Measurements from ENCODE around the gene DGUOK.
A peak's percentile ranks its signal among the peaks of the same experiment; 100 is the strongest.
"Not testable (repeated sequence)": the region's sequence is repeated elsewhere in the genome, so short reads cannot be mapped to it uniquely, and the experiment has no call there.

Gene DGUOK

DNA sequence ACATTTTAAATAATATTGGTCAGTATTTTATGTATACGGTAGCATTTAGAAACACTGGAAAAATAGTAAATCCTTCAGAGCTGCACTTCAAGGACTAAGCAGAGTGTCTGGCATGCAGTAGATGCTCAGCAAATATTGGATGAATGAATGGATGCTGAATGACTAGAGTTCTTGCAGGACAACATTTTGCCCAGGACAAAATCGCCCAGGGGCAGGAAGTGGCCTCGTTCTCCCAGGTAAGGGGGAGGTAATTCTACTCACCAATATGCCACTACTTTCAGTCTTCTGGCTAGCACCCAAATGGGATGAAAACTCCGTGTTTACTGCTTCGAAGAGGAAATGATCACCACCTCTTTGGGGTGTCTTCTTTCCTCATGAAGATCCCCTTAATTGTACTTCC lies 4.0 kb upstream of the DGUOK start:
- peak; percentile 17 for DNase-seq

DNA sequence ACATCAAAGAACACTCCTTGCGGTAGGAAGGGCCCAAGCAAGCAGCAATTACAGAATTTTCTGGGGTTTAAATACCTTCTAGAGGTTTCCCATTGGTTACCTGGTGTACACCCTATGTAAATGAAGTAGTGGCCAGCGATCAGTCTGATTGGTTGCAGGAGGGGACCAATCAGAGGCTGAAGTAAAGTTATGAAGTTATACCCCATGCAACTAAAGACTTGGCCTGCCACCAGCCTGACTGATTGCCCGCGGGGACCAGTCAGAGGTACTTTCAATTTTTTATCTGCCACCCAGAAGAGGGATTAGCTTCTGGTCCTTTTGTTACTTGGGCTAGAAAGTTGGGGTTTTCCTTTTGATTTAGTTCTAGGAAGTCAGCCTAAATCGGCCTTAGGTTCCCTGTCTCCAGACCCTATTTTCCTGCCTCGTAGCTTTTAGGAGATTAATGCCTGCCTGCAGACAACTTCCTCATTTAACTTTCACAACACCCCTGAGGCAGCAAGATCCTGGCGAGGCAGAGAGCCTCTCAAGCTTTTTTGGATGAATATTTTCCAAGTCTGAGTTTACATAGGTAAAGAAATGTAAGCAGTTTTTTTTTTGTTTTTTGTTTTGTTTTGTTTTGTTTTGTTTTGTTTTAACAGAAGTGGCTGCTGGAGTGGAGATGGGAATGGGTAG lies 1.5 kb upstream of the DGUOK start:
- peak; percentile 14 for DNase-seq

DNA sequence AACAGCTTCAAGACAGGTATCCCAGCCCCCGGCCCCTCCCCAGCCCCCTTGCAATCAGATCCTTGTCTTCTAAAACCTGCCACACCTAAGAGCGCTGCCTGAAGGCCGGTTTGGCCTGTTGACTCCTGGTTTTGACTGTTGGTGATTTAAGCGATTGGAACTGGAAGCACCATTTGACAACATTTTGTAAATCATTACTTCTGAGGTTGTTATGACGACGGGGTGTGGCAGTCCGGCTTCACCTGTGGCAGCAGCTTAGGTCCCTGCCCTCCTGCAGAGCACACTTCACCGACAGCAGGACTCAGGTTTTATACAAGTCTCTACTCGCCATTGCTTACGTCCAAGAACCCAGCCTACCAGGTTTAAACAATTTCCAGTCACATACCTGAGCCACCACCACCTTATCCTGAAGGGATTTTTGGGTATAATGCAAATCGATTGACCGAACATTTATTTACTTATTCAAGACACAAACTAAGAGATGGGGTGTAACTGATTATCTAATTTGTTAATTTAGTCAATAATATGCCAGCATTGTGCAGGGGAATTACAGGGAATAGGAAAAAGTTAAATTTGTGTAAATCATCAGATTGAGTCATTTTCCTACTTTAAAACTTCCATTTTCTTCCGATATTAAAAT lies 707 bp upstream of the DGUOK start:
- no peak for DNase-seq

DNA sequence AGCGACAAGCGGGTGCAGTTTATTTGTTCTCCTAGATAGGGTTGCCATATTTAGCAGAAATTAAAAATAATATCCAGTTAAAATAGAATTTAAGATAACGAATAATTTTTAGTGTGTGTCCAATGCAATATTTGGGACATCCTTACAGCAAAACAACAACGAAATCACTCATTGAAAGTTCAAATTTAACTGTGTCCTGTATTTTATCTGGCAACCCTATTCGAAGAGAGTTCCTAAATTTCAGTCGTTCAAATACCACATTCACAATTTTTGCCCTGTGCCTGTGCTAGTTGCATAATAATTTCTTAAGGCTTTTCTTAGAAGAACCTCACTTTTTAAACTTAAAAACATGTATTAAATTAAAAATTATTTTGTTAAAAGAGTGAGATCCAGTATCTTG lies 664 bp downstream of the DGUOK start:
- no peak for DNase-seq

DNA sequence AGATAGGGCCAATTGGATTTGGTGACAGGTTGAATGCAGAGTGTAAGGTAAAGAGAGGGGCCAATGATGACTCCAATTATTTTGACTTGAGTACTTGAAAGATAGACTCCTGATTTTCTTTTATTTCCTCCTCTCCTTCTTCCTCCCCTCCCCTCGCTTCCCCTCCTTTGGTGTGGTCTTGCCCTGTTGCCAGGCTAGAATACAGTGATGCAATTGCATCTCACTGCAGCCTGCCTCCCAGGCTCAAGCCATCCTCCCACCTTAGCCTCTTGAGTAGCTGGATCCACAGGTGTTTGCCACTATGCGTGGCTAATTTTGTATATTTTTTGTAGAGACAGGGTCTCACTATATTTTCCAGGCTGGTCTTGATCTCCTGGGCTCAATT lies 2.3 kb downstream of the DGUOK start:
- DNase-seq, result no peak

DNA sequence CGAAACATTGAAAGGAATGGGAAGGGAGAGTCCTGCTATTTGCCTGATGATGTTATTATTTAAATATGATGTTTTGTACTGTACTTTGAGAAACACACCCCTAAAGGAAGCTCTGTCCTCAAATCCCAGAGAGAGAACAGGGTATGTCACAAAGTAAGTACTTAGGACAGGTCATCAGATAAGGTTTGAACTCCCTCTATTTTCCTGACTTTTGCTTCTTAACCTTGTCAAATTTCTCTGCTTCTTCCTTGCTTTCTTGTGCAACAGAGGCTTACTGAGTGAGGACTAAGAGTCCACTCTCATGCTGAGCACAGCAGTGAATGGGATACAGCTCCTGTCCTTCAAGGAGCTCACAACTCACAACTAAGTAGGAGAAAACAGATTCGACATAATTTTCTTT lies 3.7 kb downstream of the DGUOK start:
- no peak for DNase-seq

DNA sequence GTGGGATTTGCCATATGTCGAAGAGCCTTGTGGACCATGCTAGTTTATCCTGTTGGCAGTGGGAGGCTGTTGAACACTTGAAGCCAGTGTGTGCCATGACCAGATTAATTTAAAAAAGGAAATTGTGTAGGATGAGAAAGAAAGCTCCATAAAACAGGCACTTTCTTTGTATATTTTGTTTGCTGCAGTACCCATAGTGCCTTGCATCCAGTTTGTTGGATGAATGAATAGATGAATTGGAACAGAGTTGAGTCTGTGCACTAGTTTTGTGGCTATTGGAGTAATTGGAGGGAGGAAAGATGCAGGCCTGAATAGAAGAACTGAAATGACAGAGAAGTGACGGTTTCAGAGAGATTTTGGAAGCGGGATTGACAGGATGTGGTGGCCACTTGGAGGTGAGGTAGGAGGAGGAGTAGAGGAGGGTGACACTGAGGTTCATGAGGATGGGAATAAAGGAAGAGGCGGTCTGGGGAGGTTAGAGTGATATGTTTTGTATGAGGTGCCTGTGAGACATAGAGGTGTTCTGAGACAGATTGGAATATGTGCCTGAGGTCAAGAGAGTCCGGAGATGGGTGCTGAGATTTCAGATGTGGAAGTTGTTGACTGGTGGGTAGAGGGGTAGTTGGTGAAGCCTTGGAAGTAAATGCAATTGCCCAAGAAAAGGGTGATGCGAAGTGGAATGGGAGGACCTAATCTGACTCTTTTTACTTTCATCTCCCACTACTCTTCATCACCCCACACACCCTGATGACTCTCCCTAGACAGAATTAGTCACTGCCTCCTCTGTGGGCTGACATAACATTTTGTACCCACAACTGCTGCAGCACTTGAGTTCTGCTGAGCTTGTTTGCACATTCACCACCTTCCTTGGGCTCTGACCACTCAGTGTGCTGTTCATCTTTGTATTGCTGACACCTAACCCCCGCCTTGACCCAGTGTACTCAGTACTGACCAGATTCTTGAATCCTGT lies 5.1 kb downstream of the DGUOK start:
- no peak for DNase-seq

DNA sequence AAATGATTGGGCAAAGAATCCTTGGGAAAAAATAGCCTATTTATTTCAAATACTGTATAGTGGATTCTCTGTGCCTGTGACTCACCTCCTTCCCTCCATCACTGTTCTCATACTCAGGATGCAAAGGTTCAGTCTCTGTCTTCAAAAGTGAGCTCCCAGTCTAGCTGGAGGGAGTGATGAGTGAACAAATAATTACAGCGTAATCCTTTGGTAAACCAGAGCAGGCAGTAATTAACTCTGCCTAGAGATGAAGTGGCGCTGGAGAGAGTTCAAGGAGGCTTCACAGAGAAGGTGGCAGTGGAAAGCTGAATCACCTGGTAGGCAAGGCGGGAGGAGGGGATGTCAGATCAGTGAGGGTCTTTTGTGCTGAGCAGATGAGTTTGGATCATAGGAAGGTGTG lies 6.5 kb downstream of the DGUOK start:
- DNase-seq, result no peak

DNA sequence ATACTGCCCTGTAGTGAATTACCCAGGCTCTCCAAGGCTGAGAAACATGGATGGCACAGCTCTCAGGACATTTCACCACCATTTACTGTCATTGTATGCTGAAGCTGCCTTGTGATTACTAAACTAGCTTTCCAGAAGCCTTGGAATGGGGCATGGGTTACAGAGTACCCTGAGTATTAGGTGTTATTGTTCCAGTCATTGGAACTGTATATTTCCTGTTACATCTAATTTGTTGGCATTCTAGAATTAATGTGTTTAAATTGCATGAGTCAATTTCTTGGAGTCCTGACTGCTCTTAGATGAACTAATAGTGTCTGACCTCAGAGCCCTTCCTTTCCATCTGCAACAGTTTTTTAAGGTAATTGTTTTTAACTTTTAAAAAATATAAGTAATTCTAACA lies 9.0 kb downstream of the DGUOK start:
- DNase-seq, result no peak

DNA sequence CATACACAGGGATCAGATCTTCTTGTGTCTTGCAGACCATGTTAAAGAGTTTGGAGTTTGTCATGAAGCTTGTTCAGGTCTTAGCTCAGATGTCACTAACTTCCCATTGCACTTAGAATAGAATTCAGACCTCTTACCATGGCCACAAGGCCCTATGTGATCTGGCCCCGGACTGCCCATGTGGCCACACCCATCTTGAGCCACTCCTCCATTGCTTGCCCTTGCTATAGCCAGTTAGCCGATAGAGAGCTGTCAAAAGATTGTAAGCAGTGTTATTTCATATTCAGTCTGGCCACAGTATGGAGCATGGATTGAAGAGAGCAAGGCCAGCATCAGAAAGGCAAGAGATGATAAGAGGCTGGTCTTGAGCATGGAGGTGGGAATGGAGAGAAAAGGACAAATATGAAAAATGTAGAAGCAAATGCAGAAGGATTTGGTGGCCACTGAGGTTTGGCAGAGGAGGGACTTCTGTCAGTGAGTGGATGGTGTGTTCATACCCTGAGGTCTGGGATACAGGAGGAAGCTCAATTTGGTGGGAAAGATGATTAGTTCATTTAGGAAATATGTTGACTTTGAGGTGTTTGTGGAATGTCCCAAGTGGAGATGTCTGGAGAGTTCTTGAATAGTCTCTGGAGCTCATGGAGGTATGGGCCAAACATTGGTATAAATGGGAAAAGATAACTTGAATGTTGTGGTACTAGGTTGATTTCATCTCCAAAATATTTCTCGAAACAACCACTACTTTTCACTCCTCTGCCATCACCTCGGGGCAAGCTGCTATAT lies 10.6 kb downstream of the DGUOK start:
- no peak for DNase-seq

DNA sequence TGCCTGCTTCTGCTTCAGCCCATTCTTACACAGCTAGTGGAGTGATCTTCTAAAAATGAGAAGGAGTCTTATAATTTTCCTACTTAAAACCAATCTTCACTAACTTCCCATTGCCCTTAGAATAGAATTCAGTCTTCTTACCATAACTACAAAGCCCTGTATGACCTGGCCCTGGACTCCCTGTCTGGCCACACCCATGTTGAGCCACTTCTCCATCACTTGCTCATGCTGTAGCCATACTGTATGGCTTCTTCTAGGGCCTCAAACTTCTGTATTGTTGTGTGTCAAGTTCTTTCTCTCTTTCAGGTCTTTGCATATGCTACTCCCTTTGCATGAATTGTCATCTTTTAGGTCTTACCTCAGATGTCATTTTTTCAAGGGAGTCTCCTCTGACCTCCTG lies 11.2 kb downstream of the DGUOK start:
- no peak for DNase-seq

DNA sequence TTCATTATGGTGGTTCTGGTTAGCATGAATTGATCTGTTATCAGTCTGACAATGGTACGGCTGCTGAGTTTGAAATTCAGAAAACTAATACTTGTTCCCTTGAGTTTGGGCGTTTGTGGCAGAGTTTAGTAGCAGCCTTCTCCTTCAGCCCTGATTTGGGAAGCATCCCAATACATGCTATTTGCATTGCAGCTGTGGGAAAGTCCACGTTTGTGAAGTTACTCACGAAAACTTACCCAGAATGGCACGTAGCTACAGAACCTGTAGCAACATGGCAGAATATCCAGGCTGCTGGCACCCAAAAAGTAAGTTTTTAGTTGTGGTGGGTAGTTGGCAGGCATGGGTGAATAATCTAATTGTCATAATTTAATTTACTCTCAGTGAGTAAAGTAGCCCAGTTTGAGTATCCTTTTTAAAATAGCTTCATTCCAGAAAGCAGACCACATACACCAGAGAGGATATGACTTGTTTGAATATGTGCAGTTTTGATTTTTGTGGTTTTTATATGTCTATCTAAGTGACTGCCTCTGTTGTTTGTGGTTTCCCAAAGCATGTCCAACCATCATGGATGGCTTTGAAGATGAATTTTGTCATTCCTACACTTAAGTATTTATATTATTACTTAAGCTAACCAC lies 12.2 kb downstream of the DGUOK start:
- DNase-seq, result no peak

DNA sequence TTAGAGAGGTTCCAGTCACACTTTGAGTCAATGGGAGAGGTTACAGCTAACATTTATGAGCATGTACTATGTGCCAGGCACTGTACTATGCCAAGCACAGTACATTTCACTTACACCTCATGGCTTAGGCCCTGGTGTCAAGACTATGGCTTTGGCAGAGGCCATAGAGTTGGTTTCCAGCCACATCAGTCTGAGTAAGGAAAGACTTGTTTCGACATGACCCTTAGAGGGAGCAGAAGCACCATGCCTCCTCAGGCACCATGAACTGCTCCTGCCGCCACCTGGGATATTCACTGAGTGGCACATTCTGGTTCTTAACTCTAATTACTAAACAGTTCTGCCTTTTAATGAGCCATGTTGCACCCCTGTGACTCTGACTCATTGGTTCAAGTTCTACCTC lies 12.7 kb downstream of the DGUOK start:
- DNase-seq, result peak; percentile 17

DNA sequence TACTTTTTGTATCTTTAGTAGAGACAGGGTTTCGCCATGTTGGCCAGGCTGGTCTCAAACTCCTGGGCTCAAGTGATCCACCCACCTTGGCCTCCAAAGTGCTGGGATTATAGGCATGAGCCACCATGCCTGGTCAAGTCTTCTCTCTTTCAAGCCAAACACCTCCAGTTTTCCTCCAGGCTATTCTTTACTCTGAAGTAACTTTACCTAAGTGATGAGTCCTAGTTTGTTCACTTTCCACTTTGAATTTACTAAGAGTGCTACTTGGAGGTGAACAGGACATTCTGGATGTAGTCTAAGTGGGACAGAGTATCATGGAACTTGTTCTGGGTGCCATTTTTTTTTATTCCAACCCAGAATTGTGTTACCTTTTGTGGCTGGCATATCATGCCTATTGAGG lies 13.4 kb downstream of the DGUOK start:
- DNase-seq, result not testable (repeated sequence)

DNA sequence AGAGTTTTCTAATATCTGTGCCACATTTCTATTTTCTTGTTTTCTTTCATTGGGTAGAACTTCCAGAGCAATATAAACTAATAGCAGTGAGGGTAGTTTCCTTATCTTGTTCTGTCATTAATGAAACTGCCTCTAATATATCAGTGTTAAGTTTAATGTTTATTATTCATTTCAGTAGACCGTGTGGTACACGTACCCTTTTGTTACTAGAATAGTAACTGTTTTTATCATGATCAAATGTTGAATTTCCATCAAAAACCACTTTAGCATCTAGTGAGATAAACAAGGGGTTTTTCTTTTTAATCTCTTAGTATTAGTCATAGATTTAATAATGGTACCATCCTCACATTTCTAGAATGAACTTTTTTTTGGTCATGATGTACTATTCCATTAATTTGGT lies 16.0 kb downstream of the DGUOK start:
- DNase-seq, result no peak

DNA sequence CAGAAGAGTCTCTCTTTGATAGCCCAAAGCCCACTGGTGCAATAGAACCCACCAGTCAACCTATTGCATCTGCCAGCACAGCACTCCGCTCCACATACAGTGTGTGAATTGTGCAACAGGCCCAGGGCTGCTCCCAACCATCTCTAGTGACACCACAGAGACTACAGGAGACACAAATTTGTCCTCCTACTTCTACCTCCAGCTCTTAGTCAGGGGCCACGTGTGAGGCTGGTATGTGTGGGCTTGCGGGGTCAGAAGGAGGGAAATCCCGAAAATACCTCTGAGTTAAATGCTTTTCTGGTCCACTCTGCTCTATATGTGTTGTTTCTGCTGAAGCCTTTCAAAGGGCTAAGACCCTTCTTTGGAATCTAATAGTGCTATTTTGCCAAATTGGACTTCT lies 18.0 kb downstream of the DGUOK start:
- no peak for DNase-seq

DNA sequence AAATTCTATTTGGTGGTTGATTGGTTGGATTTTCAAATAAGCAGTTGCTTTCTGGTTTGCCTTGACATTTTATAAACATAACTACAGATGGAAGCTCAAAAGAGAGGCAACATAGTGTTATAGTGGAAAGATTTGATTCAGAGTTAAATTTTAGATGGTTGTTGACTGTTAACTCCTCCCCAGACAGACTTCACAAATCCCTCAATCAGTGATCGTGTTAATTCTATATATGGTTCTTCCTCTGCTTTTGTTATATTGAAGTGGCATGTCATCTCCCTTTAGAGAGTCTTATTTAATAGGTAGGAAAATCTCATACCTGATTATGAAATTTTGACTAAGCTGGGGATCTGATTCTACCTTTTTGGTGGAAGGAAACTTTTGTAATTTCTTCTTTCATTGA lies 19.5 kb downstream of the DGUOK start:
- no peak for DNase-seq

DNA sequence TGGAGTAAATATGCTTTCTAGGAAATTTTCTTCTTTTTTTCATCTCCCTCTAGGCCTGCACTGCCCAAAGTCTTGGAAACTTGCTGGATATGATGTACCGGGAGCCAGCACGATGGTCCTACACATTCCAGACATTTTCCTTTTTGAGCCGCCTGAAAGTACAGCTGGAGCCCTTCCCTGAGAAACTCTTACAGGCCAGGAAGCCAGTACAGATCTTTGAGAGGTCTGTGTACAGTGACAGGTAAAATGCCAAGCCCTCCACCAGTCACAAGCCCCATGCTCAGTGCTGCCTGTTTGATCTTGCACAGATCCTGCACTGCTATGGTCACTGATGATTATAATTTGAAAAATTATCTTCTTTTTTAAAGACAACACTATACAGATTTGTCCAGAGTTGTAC lies 20.0 kb downstream of the DGUOK start:
- no peak for DNase-seq

DNA sequence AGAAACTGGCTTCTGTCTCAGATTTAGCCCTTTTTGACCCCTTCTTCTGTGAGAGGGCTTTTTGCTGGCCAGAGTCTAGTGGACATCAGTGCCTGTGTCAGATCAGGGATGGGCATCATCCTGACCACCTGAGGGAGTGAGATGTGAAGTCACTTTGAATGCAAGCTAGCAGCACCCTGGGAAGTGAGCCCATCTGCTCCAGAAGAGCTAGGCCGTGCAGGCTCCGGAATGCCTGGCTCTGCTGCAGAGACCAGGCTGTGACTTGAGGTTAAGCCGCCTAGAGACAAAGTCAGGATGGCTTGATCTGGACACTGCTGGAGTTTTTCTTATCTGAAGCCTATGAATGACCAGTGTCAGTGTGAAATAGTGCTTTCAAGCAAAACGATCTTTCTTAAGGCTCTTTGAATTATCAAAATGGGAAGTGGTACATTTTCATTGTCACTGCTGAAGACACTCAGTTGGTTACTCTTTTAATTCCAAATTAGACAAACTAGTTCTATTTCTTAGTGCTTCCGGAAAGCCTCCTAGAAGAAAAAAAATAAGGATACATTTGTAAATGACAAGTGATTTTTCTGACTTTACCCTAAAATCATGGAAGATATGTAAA lies 20.8 kb downstream of the DGUOK start:
- DNase-seq, result no peak

DNA sequence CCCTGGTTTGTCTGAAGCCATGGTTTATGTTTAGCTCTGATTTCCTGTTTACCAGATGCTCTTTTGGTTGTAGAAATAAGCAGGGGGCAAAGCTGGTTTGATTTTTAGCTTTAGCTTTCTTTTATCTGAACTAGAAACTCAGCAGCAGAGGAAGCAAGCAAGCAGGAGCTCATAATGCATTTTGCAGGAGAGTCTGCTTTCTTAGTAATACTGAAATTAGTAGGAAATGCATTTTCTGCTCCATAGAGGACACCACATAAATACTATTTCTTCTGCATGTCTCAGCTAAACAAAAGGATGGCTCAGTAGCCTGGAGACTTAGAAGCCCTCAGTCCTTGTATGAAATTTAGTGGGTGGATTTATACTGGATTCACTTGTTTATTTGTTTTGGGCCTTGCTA lies 23.1 kb downstream of the DGUOK start:
- DNase-seq, result no peak

DNA sequence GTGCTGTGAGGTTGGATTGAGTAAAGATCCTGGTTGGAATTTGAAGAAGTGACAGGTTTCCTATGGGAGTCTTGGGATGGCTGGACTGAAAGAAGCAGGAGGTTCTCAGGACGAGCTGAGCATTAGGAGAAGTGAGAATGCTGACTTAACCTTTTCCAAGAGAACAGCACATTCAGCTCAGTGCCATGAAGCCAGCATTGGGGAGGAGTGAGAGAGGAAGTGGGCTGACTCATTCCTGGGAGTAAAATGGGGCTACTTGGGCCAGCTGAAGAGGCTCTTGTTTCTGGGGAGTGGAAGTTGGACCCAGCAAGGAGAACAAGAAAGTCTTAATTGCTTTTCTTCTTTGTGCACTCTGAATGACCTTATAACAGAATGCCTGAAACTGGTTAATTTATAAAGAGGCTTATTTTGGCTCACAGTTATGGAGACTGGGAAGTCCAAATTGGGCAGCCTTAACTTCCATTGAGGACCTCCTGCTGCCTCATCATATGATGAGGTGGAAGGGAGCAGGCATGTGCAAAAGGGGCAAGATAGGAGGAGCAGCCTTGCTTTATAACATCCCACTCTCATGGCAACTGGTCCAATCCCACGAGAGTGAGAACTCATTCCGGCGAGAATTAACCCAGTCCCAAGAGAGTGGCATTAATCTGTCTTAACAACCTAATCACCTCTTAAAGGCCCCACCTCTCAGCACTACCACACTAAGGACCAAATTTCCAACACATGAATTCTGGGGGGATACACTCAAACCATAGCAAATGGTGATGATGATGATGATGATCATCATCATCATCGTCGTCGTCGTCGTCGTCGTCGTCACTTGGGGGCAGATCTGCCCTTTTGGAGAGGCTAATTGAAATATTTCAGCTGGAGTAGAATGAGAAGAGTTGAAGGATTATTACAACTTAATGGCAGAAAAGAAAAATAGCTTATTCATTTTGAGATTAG lies 26.1 kb downstream of the DGUOK start:
- DNase-seq, result peak; percentile 38

Data from RPMI8226 (cell line).